GM12872 (cell line): ENCODE results near the gene SPATA13.

ENCODE experiments used
- TF ChIP-seq, protein P1 (sequence below): IDR thresholded peaks from 3 replicates; pipeline ENCODE4 v1.5.1; 2011; ENCODE audit warnings: low read depth, mild to moderate bottlenecking, low read length, moderate library complexity; ENCODE audit not compliant: insufficient read depth

Gene SPATA13

DNA sequence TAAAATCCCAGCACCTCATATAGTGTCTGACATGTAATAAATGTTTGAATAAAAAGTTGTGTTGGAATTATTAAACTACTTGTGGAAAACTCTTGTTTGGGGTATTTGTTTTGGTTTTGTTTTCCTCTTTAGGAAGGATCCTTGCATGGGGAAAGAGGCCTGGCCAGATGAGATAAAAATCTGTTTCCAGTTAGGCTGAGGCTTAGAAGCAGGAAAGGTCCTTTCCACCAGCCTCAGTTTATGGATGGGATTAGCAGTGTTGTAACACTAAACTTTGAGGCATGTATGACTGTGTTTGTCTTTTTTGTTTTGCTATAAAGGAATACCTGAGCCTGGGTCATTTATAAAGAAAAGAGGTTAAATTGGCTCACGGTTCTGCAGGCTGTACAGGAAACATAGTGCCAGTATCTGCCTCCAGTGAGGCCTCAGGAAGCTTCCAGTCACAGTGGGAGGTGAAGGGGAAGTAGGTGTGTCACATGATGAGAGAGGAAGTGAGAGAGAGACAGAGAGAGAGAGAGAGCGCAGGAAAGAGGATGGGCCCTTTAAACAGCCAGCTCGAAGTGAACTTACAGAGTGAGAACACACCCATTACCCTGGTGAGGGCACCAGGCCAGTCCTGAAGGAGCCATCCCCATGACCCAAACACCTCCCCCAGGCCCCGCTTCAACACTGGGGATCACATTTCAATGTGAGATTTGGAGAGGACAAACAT, 21.6 kb downstream of the SPATA13 start:
- TF ChIP-seq, protein P1, sequence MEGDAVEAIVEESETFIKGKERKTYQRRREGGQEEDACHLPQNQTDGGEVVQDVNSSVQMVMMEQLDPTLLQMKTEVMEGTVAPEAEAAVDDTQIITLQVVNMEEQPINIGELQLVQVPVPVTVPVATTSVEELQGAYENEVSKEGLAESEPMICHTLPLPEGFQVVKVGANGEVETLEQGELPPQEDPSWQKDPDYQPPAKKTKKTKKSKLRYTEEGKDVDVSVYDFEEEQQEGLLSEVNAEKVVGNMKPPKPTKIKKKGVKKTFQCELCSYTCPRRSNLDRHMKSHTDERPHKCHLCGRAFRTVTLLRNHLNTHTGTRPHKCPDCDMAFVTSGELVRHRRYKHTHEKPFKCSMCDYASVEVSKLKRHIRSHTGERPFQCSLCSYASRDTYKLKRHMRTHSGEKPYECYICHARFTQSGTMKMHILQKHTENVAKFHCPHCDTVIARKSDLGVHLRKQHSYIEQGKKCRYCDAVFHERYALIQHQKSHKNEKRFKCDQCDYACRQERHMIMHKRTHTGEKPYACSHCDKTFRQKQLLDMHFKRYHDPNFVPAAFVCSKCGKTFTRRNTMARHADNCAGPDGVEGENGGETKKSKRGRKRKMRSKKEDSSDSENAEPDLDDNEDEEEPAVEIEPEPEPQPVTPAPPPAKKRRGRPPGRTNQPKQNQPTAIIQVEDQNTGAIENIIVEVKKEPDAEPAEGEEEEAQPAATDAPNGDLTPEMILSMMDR = no peak

DNA sequence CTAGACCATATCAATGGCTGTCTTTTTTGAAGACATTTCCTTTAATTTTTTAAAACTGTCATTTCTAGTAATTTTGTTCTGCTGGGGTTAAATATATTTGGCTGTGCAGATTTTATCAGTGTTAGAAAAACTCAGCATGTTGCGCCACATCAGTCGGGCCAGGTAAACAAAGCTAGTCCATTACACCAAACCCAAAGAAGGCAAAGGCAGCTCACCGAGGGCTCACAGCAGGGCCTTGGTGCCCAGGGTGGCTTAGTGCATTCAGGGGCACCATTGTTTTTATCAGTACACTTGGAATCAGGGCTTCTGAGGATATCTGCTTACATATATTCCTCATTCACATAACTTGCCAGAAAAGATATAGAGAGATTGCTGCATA, 22.2 kb downstream of the SPATA13 start:
- TF ChIP-seq, protein P1 = no peak

DNA sequence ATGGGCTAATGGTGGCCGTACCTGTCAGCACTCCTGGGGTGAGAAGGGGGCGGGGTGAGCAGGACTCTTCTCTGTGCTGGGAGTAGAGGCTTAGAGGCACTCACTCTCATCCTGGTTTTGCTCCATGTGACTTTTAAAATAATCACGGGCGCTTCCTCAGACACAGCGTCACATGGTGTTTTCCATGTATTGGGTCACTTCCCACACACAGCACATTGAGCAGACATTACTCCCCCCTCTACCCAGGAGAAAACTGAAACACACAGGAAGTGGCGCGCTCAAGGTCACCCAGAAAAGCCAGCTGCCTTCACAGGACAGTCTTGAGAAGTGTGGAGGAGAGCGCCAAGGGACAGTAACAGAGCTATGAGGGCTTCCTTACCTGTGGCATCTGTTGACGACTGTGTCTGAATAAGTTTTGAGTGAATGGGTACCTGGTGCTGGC, 23.2 kb downstream of the SPATA13 start:
- TF ChIP-seq, protein P1 = no peak

DNA sequence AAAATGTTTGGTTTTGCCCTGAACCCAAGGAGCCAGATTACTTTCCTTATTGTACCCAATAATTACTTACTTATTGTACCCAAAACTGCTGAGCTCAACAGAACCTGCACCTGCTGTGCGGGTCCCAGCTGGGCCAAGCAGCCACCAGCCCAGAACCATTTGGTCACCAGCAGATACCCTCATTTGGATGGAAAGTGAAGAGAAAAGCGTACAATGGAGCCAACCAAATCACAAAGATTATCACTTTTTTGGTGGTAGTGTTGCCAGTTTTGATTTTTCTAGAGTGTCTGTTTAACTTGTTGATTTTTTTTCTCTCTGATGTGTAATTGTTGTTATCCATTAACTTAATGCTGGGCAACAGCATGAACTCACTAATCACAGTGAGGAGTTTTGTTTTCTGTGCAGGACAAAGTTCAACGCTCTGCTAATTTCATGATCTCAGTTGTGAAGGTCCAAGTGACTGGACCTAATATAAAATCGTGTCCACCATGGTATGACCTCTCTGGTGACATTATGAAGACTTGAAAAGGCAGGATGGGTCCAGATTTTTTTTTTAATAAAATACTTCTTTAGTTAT, 23.8 kb downstream of the SPATA13 start:
- TF ChIP-seq, protein P1 = no peak

DNA sequence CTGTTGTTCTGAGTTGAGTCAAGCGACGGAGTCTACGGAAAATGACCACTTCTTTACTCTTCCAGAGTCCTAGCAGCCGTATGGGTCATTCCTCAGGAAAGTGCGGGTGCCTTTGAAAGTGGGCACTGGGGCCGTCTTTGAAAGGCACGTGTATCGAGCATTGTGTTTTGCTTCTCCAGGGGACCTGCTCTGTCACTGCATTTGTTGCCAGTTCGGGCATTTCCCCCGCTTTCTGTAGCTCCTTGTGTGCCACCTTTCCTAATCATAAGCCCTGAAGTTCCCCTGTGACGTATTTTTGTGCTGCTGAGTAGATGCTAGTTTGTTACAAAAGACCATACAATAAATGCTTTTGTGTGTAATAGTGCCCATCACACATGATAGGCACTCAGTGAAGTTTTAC, 24.4 kb downstream of the SPATA13 start:
- TF ChIP-seq, protein P1 = no peak

DNA sequence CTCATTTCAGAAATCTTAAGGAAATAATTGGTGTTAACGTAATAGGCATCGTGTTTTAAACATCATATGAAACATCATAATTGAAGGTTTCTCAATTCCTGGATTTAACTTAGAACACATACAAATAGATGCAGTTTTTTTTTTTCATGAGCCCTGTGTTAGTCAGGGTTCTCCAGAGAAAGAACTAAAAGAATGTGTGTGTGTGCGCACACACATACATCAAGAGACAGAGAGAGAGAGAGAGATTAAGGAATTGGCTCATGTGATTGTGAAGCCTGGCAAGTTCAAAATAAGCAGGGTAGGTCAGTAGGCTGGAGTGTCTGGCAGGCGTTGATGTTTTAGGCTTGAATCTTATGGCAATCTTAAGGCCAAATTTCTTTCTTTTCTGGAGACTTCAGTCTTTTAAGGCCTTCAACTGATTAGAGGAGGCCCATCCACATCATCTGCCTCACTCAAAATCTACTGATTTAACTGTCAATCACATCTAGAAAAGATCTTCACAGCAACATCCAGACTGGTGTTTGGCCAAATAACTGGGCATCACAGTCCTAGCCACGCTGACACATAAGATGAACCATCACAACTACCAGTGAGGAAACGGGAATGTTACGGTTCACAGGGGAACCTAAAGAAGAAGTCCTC, 25.2 kb downstream of the SPATA13 start:
- TF ChIP-seq, protein P1 = no peak

DNA sequence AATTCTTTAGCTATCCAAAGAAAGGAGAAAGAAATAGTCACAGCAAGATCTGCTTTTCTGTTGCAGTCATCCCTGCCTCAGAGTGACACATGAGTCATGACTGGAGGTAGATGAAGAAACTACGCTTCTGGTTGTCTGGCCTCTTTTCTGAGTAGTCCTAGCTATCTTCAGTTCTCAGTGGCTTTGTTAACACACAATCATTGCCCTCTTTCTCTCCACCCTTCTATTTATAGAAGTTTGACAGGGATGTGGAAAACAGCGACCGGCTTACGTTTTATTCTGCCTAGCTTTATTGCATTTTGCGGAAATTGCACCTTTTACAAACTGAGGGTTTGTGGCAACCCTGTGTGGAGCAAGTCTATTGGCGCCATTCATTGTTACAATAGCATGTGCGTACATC, 26.7 kb downstream of the SPATA13 start:
- TF ChIP-seq, protein P1 = no peak
